Measurements from ENCODE around the gene HS3ST3A1. TPM values are rescaled to one million over a fixed set of nuclear protein-coding genes. Genes with fewer than 3 reads are reported as not detected.

HS3ST3A1 gene
- total RNA-seq, 2 donors from 2014 or later, result 0.72 to 1.5 TPM

DNA sequence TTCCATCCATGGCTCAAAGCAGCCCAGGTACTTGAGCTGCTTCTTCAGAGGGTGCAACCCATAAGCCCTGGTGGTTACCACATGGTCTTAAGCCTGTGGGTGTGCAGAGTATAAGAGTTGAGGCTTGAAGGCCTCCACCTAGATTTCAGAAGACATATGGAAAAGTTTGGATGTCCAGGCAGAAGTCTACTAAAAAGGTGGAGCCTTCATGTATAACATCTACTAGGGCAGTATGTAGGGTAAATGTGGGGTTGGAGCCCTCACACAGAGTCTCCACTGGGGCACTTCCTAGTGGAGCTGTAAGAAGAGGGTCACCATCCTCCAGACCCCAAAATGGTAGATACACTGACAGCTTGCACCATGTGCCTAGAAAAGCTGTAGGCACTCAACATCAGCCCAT, 120.9 kb downstream of the HS3ST3A1 start:
- Mint-ChIP-seq H3K4me1 (ENCODE audit: low read depth) (no peaks in the 10 kb centered on the region), H3K27me3 (ENCODE audit: low read depth) (no peaks in the 10 kb centered on the region), H3K27ac (no peak overlapping the region), H3K4me3 (no peak overlapping the region), H3K9me3 (peaks cover 7 to 10% of the 10 kb centered on the region in 2 donors), H3K36me3 (ENCODE audit: insufficient read depth in 2 of 2) (peaks cover 5 to 7% of the 10 kb centered on the region in 2 donors)
- ATAC-seq (replicated peaks in 1 of 2) (no peak), DNase-seq (no peak)

DNA sequence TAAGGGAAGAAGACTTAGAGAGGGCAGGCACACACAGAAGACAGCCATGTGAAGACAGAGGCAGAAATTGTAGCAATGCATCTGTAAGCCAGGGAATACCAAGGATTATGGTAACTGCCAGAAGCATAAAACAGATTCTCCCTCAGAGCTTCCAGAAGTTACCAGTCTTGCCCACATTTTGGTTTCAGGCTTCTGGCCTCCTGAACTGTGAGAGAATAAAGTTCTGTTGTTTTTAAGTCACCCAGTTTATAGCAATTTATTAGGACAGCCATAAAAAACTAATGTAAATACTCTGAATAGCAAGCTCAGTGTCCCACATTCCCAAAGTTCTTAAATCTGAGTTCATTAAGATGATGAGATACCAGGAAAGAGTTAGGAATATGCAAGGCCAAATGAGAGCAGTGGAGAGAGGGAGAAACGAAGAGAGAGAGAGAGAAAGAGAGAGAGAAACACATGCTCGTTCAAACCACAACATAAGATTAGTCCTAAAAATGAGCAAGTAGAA, 123.4 kb downstream of the HS3ST3A1 start:
- DNase-seq, result no peak
- H3K36me3 Mint-ChIP-seq (ENCODE audit: insufficient read depth in 2 of 2), result peaks cover 5 to 7% of the 10 kb centered on the region in 2 donors

DNA sequence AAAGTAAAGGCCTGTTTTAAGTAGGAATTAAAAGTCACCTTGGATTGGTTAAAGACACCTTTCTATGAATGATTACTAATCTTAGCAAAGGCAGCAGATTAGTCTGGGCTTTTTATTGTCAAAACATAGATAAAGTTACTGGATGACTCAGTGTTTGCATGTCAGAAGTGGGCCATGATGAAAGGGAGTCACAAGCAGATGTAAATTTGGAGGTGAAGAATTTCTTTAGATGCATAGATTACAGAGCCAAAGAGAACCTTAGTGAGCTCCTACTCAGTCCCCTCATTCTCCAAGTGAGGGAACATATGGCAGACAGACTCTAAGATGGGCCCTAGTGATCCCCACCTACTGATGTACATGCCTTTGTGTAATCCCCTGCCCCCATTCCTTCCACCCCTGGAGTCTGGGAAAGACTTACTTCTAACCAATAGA, 124.5 kb downstream of the HS3ST3A1 start:
- H3K9me3 Mint-ChIP-seq, result peaks cover 7 to 10% of the 10 kb centered on the region in 2 donors
- DNase-seq (no peak), ATAC-seq (replicated peaks in 1 of 2) (no peak)
- peaks cover 5 to 7% of the 10 kb centered on the region in 2 donors for H3K36me3 Mint-ChIP-seq (ENCODE audit: insufficient read depth in 2 of 2)
- H3K27ac Mint-ChIP-seq, result no peak overlapping the region
- no peaks in the 10 kb centered on the region for H3K4me1 Mint-ChIP-seq (ENCODE audit: low read depth)
- H3K4me3 Mint-ChIP-seq, result no peak overlapping the region
- H3K27me3 Mint-ChIP-seq (ENCODE audit: low read depth), result no peaks in the 10 kb centered on the region

More for the DNA sequence above, 123.4 kb downstream of the HS3ST3A1 start:
- Mint-ChIP-seq H3K9me3 (peaks cover 7 to 10% of the 10 kb centered on the region in 2 donors), H3K27ac (no peak overlapping the region), H3K4me1 (ENCODE audit: low read depth) (no peaks in the 10 kb centered on the region), H3K27me3 (ENCODE audit: low read depth) (no peaks in the 10 kb centered on the region), H3K4me3 (no peak overlapping the region)
- no peak for ATAC-seq (replicated peaks in 1 of 2)

DNA sequence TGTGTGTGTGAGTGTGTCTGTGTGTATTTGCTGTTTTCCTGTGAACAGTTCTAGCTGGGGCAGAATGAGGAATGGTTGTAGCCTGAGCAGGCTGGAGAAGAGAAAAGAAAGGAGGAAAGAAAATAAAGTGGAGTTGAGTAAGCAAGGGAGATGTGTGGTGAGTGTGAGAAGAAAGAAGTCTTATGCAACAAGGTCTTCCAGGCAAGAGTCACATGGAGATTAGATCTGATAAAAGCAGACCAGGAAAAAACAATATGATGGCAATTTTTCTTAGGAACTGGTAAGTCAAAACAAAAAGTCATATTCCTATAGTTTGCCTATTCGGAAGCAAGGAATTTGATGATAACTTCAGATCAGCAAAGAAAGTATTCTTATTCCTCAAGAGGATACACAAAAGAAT, 125.0 kb downstream of the HS3ST3A1 start:
- H3K27ac Mint-ChIP-seq, result no peak overlapping the region
- no peaks in the 10 kb centered on the region for H3K4me1 Mint-ChIP-seq (ENCODE audit: low read depth)
- DNase-seq, result no peak
- no peak overlapping the region for H3K4me3 Mint-ChIP-seq
- H3K9me3 Mint-ChIP-seq, result peaks cover 6 to 10% of the 10 kb centered on the region in 2 donors
- no peak for ATAC-seq (replicated peaks in 1 of 2)
- H3K36me3 Mint-ChIP-seq (ENCODE audit: insufficient read depth in 2 of 2), result peaks cover 5% of the 10 kb centered on the region in 2 donors
- H3K27me3 Mint-ChIP-seq (ENCODE audit: low read depth), result no peaks in the 10 kb centered on the region

DNA sequence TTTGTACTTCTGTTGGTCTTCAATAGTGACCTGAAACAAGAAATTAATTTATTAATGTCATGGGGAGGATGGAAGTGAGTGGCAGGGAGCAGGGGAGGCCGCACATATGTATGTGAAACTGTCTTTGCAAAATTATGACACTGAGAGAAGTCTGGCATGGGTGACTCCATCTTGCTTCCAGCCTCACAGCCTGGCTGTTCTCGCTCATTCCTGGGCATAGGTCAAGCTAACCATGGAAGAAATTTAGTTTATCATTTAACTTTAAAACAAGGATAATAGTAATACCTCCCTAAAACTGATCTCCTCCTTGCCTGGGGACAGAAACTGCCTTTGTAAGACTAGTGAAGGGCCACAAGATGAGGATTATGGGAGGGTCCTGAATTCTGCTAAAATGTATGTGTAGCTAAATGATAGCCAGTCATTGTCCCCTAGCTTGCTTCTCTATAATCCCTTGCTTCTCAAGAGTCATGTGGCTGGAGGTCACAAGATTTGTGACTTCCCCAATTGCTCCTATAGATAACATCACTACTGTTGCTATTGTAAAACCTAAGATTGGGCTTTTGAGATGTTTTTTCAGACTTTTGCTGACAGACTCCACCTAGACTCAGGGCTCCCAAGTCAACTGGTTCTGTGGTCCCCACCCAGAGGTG, 126.0 kb downstream of the HS3ST3A1 start:
- Mint-ChIP-seq H3K36me3 (ENCODE audit: insufficient read depth in 2 of 2) (peaks cover 5% of the 10 kb centered on the region in 2 donors), H3K27me3 (ENCODE audit: low read depth) (no peaks in the 10 kb centered on the region), H3K4me1 (ENCODE audit: low read depth) (no peaks in the 10 kb centered on the region)

DNA sequence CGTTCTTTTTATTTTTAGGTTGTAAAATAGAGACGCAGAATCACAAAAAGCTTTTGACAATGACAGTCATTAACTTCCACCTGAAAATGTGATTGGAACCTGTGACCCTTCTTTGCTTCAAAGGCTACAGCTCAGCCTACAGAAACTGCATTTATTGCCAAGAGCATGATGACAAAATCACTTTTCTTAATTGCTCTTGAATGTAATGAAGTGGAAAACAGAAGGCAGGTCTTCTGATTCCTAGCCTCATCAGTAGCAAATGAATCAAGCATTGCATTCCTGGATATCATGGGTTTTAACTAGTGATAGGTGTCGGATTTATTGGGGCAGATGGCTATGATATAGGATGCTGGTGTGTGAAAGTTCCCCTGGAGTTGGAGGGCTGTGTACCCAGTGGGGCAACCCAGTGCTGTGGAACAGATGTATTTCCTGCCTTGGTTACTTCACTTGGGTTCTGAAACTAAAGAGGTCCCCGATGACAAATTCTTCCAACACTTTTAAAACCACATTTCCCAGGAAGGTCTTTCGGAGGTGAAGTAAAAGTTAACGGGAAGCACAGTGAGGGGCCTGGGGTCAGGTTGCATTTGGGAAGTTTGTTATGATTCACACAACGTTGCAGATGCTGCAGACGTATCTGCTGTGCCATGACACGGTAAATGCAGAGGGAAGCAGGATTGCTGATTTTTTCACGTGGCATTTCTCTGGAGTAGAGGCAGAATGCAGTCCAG, 127.5 kb downstream of the HS3ST3A1 start:
- Mint-ChIP-seq H3K4me1 (ENCODE audit: low read depth) (no peaks in the 10 kb centered on the region), H3K27ac (no peak overlapping the region), H3K9me3 (peaks cover 0 to 5% of the 10 kb centered on the region in 2 donors), H3K36me3 (ENCODE audit: insufficient read depth in 2 of 2) (no peaks in the 10 kb centered on the region), H3K27me3 (ENCODE audit: low read depth) (no peaks in the 10 kb centered on the region), H3K4me3 (no peak overlapping the region)
- ATAC-seq (replicated peaks in 1 of 2) (no peak), DNase-seq (no peak)

More for the DNA sequence above, 126.0 kb downstream of the HS3ST3A1 start:
- Mint-ChIP-seq H3K27ac (no peak overlapping the region), H3K4me3 (no peak overlapping the region), H3K9me3 (peaks cover 6 to 10% of the 10 kb centered on the region in 2 donors)
- ATAC-seq (replicated peaks in 1 of 2) (no peak), DNase-seq (no peak)

DNA sequence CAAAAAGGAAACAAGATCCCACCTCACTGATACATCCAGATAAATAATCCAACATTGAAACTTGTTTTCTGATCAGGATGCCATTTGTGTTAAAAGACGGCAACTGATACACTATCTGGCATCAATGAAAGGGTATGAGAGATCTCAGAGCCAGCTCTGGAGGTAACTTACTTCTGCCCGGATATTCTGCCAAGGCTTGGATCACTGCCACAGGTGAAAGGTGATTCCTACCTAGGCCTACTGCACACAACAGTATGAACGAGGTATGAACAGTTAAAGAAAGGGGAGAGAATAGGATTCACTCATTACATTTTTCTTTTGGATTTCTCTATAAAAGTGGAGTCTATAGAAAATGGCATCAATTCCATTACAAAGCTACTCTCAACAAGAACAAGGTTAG, 136.1 kb downstream of the HS3ST3A1 start:
- DNase-seq (no peak), ATAC-seq (replicated peaks in 1 of 2) (no peak)
- Mint-ChIP-seq H3K27ac (no peak overlapping the region), H3K36me3 (ENCODE audit: insufficient read depth in 2 of 2) (no peaks in the 10 kb centered on the region), H3K4me3 (no peak overlapping the region), H3K27me3 (ENCODE audit: low read depth) (no peaks in the 10 kb centered on the region), H3K4me1 (ENCODE audit: low read depth) (no peaks in the 10 kb centered on the region), H3K9me3 (peaks cover 0 to 3% of the 10 kb centered on the region in 2 donors)

DNA sequence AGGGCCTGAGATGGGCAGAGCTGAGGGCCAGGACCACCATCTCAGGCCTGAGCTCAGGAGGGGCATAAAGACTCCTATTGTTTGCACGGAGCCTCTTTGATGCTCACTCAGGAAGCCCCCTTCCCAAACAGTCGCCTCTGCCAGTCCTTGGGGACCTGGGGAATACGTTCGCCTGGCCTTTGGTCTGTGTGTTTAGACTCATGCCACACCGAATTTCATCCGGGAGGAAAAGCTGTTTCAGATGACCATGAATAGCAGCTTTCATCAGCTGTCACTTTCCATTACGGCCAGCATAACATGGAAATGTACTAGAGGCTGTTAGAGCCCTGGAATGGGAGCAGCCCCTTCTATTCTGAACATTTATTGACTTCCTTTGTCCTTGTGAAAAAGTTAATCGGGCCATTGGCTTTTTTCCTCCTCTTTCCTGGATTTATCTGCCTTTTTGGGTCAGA, 139.0 kb downstream of the HS3ST3A1 start:
- peaks cover 9% of the 10 kb centered on the region for H3K27me3 Mint-ChIP-seq (ENCODE audit: low read depth)
- ATAC-seq (replicated peaks in 1 of 2), result no peak
- no peak for DNase-seq
- no peak overlapping the region for H3K4me3 Mint-ChIP-seq
- H3K4me1 Mint-ChIP-seq (ENCODE audit: low read depth), result no peaks in the 10 kb centered on the region
- H3K36me3 Mint-ChIP-seq (ENCODE audit: insufficient read depth in 2 of 2), result no peaks in the 10 kb centered on the region
- H3K9me3 Mint-ChIP-seq, result peaks cover 0 to 3% of the 10 kb centered on the region in 2 donors
- H3K27ac Mint-ChIP-seq, result no peak overlapping the region

DNA sequence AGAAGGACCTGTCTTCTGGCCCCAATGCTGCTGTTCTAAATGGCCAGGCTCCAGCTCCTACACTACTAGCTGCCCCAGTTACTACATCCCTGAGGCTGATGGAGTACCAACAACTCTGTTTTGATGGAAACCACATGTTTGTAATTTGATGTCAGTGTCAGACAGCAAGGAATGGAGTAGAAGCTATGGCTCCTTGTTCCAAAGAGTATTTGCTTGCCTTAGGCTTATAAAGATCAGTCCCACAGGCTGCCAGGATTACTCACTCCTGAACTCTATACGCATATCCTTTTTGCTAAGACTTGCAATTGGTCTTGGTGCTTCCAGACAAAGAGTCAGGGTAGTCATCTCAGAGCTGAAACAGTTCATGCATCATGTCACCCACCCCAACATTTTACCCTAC, 139.6 kb downstream of the HS3ST3A1 start:
- no peaks in the 10 kb centered on the region for H3K36me3 Mint-ChIP-seq (ENCODE audit: insufficient read depth in 2 of 2)
- no peaks in the 10 kb centered on the region for H3K4me1 Mint-ChIP-seq (ENCODE audit: low read depth)
- no peak overlapping the region for H3K27ac Mint-ChIP-seq
- H3K27me3 Mint-ChIP-seq (ENCODE audit: low read depth), result peaks cover 9% of the 10 kb centered on the region
- ATAC-seq (replicated peaks in 1 of 2), result no peak
- no peak overlapping the region for H3K4me3 Mint-ChIP-seq
- DNase-seq, result no peak
- H3K9me3 Mint-ChIP-seq, result peaks cover 0 to 3% of the 10 kb centered on the region in 2 donors

DNA sequence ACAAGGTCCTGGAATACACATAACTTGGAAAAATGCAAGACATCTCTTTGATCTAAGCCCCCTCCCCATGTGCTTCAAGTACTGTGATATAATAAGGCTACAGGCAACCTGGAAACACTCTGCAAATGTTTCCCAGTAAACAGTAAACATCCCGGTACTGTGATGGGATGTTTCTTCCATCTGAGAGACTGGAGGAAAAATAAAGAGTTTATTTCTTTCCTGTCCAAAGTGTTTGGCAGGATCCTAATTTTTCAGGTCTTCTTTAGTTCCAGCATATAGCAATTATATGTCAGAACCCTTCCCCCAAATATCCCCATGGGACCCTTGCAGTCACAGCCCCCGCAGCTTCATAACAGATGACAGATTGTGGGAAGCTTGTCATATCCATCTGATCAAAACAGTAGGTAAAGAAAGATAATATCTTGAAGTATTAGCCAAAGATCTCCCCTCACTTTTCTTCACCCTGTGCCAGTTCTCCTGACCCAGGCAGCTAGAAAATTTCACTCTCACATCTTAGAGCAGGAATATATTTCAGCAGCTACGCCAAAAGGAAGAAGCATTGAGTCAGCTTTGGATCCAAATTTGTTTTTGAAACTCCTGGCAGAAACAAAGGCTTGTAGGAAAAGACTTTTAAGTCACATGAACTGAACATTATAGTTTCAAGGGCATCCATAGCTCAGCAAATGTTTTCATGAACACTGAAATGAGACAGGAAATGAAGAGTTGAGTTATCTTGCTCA, 141.3 kb downstream of the HS3ST3A1 start:
- H3K4me1 Mint-ChIP-seq (ENCODE audit: low read depth), result no peaks in the 10 kb centered on the region
- peaks cover 0 to 3% of the 10 kb centered on the region in 2 donors for H3K9me3 Mint-ChIP-seq
- ATAC-seq (replicated peaks in 1 of 2), result no peak
- no peak overlapping the region for H3K27ac Mint-ChIP-seq
- H3K36me3 Mint-ChIP-seq (ENCODE audit: insufficient read depth in 2 of 2), result no peaks in the 10 kb centered on the region
- H3K27me3 Mint-ChIP-seq (ENCODE audit: low read depth), result peaks cover 9% of the 10 kb centered on the region
- DNase-seq, result no peak
- H3K4me3 Mint-ChIP-seq, result no peak overlapping the region

DNA sequence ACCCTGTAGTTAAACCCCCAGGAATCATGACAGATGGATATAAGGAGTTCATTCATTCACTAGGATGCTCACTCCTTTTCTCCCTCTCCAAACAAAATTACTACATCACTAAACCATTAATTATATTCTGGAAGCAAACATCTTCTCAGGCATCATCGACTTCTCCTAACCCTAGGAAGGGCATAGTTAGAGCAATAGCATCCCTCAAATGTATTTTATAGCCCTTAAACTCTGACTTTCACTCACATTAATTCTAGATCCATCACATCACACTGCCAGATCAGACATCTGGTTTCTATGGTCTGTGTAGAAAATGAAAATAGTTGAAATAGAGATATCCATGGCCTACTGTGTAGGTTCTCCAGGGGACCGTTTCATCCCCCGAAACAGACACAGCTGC, 143.9 kb downstream of the HS3ST3A1 start:
- DNase-seq, result no peak
- Mint-ChIP-seq H3K27me3 (ENCODE audit: low read depth) (peaks cover 9% of the 10 kb centered on the region), H3K27ac (no peak overlapping the region), H3K36me3 (ENCODE audit: insufficient read depth in 2 of 2) (no peaks in the 10 kb centered on the region), H3K4me3 (no peak overlapping the region), H3K9me3 (no peaks in the 10 kb centered on the region), H3K4me1 (ENCODE audit: low read depth) (no peaks in the 10 kb centered on the region)
- no peak for ATAC-seq (replicated peaks in 1 of 2)
